Panc1 (cell line): ENCODE data around the gene ZNF407. TPM values are rescaled to one million over a fixed set of nuclear protein-coding genes. Genes with fewer than 3 reads are reported as not detected.

Source experiments
- ATAC-seq: fragments of 200-7000 bp; cut with Tn5 transposase; 2 replicates; pipeline ENCODE4 v1.9.1; 2020; ENCODE audit warnings: mild to moderate bottlenecking, moderate library complexity
- BruUV-seq: library from RNA; stranded (reverse); fragments of 400-500 nt; replicated peaks from 2 replicates; lab custom pipeline; 2021; lab: Mats Ljungman, UMichigan
- CTCF ChIA-PET: fragments of 300-600 bp; sonication (Branson Sonifier 250); formaldehyde crosslinking; loops from one replicate; lab custom pipeline; 2022; ENCODE audit warnings: antibody characterized with exemption; lab: Charles Lee
- POLR2A ChIA-PET: fragments of 300-600 bp; sonication (Branson Sonifier 250); formaldehyde crosslinking; loops from one replicate; lab custom pipeline; 2022; ENCODE audit warnings: antibody characterized with exemption; lab: Charles Lee
- DNase-seq: peaks from one replicate; pipeline ENCODE4 v3.0.0-alpha.2; 2010; ENCODE audit warnings: low read depth, low spot score
- H3K27ac ChIP-seq: 2 replicates; pipeline ENCODE4 v1.5.1; 2011; ENCODE audit warnings: mild to moderate bottlenecking, low read length, inconsistent platforms
- H3K27me3 ChIP-seq: fragments of 200-500 bp; sonication (Bioruptor generic); 2 replicates; pipeline ENCODE4 v1.6.0; 2014; ENCODE audit warnings: low read length, inconsistent platforms; ENCODE audit not compliant: control insufficient read depth, insufficient read depth
- H3K36me3 ChIP-seq: fragments of 200-500 bp; sonication (Bioruptor generic); 2 replicates; pipeline ENCODE4 v1.5.1; 2014; ENCODE audit warnings: inconsistent platforms, mild to moderate bottlenecking, low read length, moderate library complexity; ENCODE audit not compliant: control insufficient read depth, insufficient read depth
- H3K4me1 ChIP-seq: 2 replicates; pipeline ENCODE4 v1.5.1; 2011; ENCODE audit warnings: inconsistent platforms, mild to moderate bottlenecking, low read length, moderate library complexity; ENCODE audit not compliant: control insufficient read depth, insufficient read depth
- H3K4me3 ChIP-seq, 2 experiments: 2 replicates each; pipeline ENCODE4 v1.5.1; 2011 to 2012; ENCODE audit warnings: low read depth in 2 of 2, low read length in 2 of 2, mild to moderate bottlenecking in 2 of 2, inconsistent platforms in 1 of 2, moderate library complexity in 1 of 2
- H3K9me3 ChIP-seq: fragments of 200-500 bp; sonication (Bioruptor generic); 2 replicates; pipeline ENCODE4 v1.5.1; 2014; ENCODE audit warnings: low read depth, mild to moderate bottlenecking, inconsistent platforms, low read length, moderate library complexity; ENCODE audit not compliant: control insufficient read depth, insufficient read depth
- CTCF ChIP-seq: fragments of 450-650 bp; IDR thresholded peaks from 2 replicates; pipeline ENCODE4 v1.5.1; 2017; ENCODE audit warnings: mild to moderate bottlenecking
- POLR2AphosphoS5 ChIP-seq: IDR thresholded peaks from 2 replicates; pipeline ENCODE4 v1.6.1; 2012; ENCODE audit warnings: mild to moderate bottlenecking, low read depth, low read length, moderate library complexity
- SIN3A ChIP-seq: IDR thresholded peaks from 2 replicates; pipeline ENCODE4 v1.6.1; 2012; ENCODE audit warnings: low read depth, mild to moderate bottlenecking, low read length, moderate library complexity, borderline replicate concordance; ENCODE audit not compliant: insufficient read depth
- TCF7L2 ChIP-seq: IDR thresholded peaks from 2 replicates; pipeline ENCODE4 v1.6.1; 2011; ENCODE audit warnings: mild to moderate bottlenecking, low read depth, low read length, inconsistent platforms
- in situ Hi-C: cut with HindIII; loops from 2 replicates; pipeline ENCODE4 v1.10.0; 2016; ENCODE audit warnings: low sequenced_read_pairs, low pct_unique_long_range_greater_than_20kb
- intact Hi-C: fragments of 100-400 bp; cut with micrococcal nuclease; formaldehyde crosslinking; loops from one replicate; pipeline ENCODE4 v1.10.0; 2022; ENCODE audit not compliant: unreplicated experiment
- total RNA-seq: library from RNA; stranded (reverse); gene quantifications from one replicate; pipeline ENCODE4 v1.2.1, GENCODE V29; 2021; ENCODE audit not compliant: unreplicated experiment
- TF ChIP-seq, protein P1 (sequence below), 2 experiments: IDR thresholded peaks; 2 replicates each; pipeline ENCODE4 v1.6.1; 2011 to 2012; ENCODE audit warnings: low read depth in 2 of 2, control low read depth in 1 of 2, low read length in 1 of 2, mild to moderate bottlenecking in 1 of 2, moderate library complexity in 1 of 2; ENCODE audit not compliant: insufficient read depth in 1 of 2

ZNF407 gene
- total RNA-seq, 1 experiment from 2014 or later, result 16.8 TPM

DNA sequence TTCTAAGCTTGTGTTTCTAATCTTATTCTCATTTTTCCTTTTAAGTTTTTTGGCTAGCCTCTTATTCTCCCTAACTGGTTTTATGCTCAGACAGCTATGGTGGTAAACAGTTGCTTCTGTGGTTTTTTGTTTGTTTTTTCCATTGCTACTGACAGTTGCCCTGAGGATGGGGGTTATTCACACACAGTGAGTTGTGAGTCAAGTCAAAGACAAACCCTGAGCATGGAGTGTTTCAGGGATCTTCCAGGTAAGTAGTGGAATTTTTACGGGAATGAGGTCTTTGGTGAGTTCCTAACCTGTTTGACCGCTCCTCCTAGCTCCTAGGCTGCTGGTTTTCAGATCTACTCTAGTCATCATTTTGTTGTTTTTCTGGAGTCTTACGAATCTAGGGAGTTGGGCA is 162.8 kb downstream of the ZNF407 start:
- POLR2A ChIA-PET, result no interaction called here
- Histone ChIP-seq H3K4me1 (no peaks in the 10 kb centered on the region), H3K27ac (no peak overlapping the region), H3K9me3 (peaks cover 6% of the 10 kb centered on the region; the same call in 1 of the 2 replicates), H3K36me3 (no peaks in the 10 kb centered on the region), H3K27me3 (no peaks in the 10 kb centered on the region), H3K4me3 (no peak overlapping the region)
- TF ChIP-seq, protein P1, sequence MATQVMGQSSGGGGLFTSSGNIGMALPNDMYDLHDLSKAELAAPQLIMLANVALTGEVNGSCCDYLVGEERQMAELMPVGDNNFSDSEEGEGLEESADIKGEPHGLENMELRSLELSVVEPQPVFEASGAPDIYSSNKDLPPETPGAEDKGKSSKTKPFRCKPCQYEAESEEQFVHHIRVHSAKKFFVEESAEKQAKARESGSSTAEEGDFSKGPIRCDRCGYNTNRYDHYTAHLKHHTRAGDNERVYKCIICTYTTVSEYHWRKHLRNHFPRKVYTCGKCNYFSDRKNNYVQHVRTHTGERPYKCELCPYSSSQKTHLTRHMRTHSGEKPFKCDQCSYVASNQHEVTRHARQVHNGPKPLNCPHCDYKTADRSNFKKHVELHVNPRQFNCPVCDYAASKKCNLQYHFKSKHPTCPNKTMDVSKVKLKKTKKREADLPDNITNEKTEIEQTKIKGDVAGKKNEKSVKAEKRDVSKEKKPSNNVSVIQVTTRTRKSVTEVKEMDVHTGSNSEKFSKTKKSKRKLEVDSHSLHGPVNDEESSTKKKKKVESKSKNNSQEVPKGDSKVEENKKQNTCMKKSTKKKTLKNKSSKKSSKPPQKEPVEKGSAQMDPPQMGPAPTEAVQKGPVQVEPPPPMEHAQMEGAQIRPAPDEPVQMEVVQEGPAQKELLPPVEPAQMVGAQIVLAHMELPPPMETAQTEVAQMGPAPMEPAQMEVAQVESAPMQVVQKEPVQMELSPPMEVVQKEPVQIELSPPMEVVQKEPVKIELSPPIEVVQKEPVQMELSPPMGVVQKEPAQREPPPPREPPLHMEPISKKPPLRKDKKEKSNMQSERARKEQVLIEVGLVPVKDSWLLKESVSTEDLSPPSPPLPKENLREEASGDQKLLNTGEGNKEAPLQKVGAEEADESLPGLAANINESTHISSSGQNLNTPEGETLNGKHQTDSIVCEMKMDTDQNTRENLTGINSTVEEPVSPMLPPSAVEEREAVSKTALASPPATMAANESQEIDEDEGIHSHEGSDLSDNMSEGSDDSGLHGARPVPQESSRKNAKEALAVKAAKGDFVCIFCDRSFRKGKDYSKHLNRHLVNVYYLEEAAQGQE (IDR thresholded peaks at IDR 0.05; ENCODE audit: insufficient read depth in 1 of 2, low read depth in 2 of 2, low read length in 1 of 2), result no peak
- TF ChIP-seq SIN3A (no peak), CTCF (no peak), POLR2AphosphoS5 (no peak), TCF7L2 (no peak)
- intact Hi-C loops (no loop called here), in situ Hi-C loops (no loop called here)
- no TSS peak for BruUV-seq
- ATAC-seq (no peak), DNase-seq (no peak)
- CTCF ChIA-PET, result no interaction called here

DNA sequence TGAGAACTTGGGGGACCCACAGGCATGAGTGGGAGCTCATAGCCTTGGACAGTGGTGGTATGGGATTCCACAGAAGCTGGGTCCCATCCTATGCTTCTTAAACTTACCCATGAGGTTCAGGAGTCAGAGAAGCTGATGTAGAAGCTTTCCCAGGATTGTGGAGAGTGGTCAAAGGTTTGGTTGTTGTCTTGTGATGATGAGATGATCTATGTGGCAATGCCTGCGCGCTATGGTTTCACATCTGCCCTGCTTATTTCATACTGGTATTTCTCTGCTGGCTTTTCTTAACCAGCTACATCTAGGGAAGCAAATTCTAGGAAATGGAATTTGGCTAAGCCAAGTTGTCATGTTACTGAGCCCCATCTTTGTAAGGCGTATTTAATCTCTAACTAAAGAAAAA is 168.6 kb downstream of the ZNF407 start:
- TF ChIP-seq, protein P1 (IDR thresholded peaks at IDR 0.05; ENCODE audit: insufficient read depth in 1 of 2, low read depth in 2 of 2, low read length in 1 of 2), result no peak
- TF ChIP-seq POLR2AphosphoS5, result no peak
- TF ChIP-seq SIN3A, result no peak
- TF ChIP-seq TCF7L2, result no peak
- TF ChIP-seq CTCF, result no peak
- intact Hi-C loops (no loop called here), in situ Hi-C loops (no loop called here)
- ChIA-PET POLR2A (interaction anchor here (0.6 kb wide), 1 partner anchor 465 kb away, joined by 4 read pairs; no protein-coding TSS in a partner anchor), CTCF (no interaction called here)
- no peaks in the 10 kb centered on the region for H3K36me3 ChIP-seq
- H3K4me3 ChIP-seq, result no peak overlapping the region
- no peak for DNase-seq
- ATAC-seq, result no peak
- no TSS peak for BruUV-seq
- no peaks in the 10 kb centered on the region for H3K4me1 ChIP-seq
- no peaks in the 10 kb centered on the region for H3K9me3 ChIP-seq
- H3K27me3 ChIP-seq, result no peaks in the 10 kb centered on the region
- no peak overlapping the region for H3K27ac ChIP-seq
